GM12878 (cell line): Measurements from ENCODE around the gene RASAL1. TPM values are rescaled to one million over a fixed set of nuclear protein-coding genes. Genes with fewer than 3 reads are reported as not detected.

Source experiments
- CHD1 ChIP-seq: IDR thresholded peaks from 2 replicates; pipeline ENCODE4 v1.6.1; 2012; ENCODE audit warnings: low read depth, low read length, improper control_type of control experiment
- CHD2 ChIP-seq: IDR thresholded peaks from 2 replicates; pipeline ENCODE4 v1.6.1; 2011; ENCODE audit warnings: low read depth, low read length, improper control_type of control experiment, borderline replicate concordance
- KLF5 ChIP-seq: fragments of 450-650 bp; IDR thresholded peaks from 2 replicates; pipeline ENCODE4 v1.6.1; 2014; ENCODE audit warnings: mild to moderate bottlenecking; ENCODE audit not compliant: partially characterized antibody
- NR2C1 ChIP-seq: fragments of 450-650 bp; IDR thresholded peaks from 2 replicates; pipeline ENCODE4 v1.6.1; 2017; ENCODE audit warnings: antibody characterized with exemption, mild to moderate bottlenecking, moderate library complexity
- NR2C2 ChIP-seq: IDR thresholded peaks from 2 replicates; pipeline ENCODE4 v1.6.1; 2011; ENCODE audit warnings: borderline replicate concordance, low read depth; ENCODE audit not compliant: control insufficient read depth, insufficient read length
- STAT3 ChIP-seq: IDR thresholded peaks from 2 replicates; pipeline ENCODE4 v1.6.1; 2011; ENCODE audit warnings: low read depth, low read length, improper control_type of control experiment
- SUZ12 ChIP-seq: fragments of 200-600 bp; sonication (generic); IDR thresholded peaks from one replicate; pipeline ENCODE4 v1.6.1; 2018; ENCODE audit warnings: antibody characterized with exemption, mild to moderate bottlenecking; ENCODE audit not compliant: unreplicated experiment
- YY1 ChIP-seq: IDR thresholded peaks from 2 replicates; pipeline ENCODE4 v1.6.1; 2011; ENCODE audit warnings: low read depth, mild to moderate bottlenecking, low read length
- ZNF274 ChIP-seq: IDR thresholded peaks from one replicate; pipeline ENCODE4 v1.8.0; 2011; ENCODE audit not compliant: insufficient read length, insufficient read depth
- polyA plus RNA-seq, 11 experiments: library from polyadenylated mRNA; depleted of rRNA in 4 of 11; unstranded in 6 of 11; stranded (reverse) in 5 of 11; fragments of >200 nt; fragmentation: Nextera tagmentation in 4 of 11; fragmentation: Illumina TruSeq in 1 of 11; extraction: Ambion mirVana in 4 of 11; extraction: Trizol in 1 of 11; gene quantifications; 1 replicate in 1 of 11; 2 replicates in 10 of 11; pipeline versions ENCODE4 v1.2.1 to v1.2.3, GENCODE V29; 2011 to 2016; ENCODE audit warnings: inconsistent platforms in 2 of 11, missing spikeins in 2 of 11, low read depth in 1 of 11
- total RNA-seq, 4 experiments: library from RNA; depleted of rRNA in 3 of 4; stranded (reverse); fragments of >200 nt in 3 of 4; fragmentation: Illumina TruSeq in 1 of 4; extraction: Trizol in 1 of 4; gene quantifications; 2 replicates each; pipeline versions ENCODE4 v1.2.1 to v1.2.3, GENCODE V29; 2013 to 2021
- TF ChIP-seq, protein P1 (sequence below): IDR thresholded peaks from 2 replicates; pipeline ENCODE4 v1.6.1; 2011; ENCODE audit warnings: low read depth, low read length, improper control_type of control experiment, borderline replicate concordance
- TF ChIP-seq, protein P2 (sequence below): fragments of 150-350 bp; IDR thresholded peaks from 2 replicates; pipeline ENCODE4 v1.6.1; 2016; ENCODE audit warnings: low read depth, low read length
- TF ChIP-seq, protein P3 (sequence below): fragments of 450-650 bp; IDR thresholded peaks from 2 replicates; pipeline ENCODE4 v1.6.1; 2017; ENCODE audit warnings: mild to moderate bottlenecking, low read depth, inconsistent platforms; ENCODE audit not compliant: poor library complexity, severe bottlenecking
- TF ChIP-seq, protein P4 (sequence below): IDR thresholded peaks from 2 replicates; pipeline ENCODE4 v1.6.1; 2012; ENCODE audit warnings: low read depth, low read length, improper control_type of control experiment
- TF ChIP-seq, protein P5 (sequence below): fragments of 450-650 bp; formaldehyde crosslinking; IDR thresholded peaks from 2 replicates; pipeline ENCODE4 v1.5.0; 2022; ENCODE audit warnings: mild to moderate bottlenecking, missing genetic modification characterization
- TF ChIP-seq, protein P6 (sequence below): IDR thresholded peaks from 2 replicates; pipeline ENCODE4 v1.6.1; 2012; ENCODE audit warnings: low read depth, low read length, improper control_type of control experiment

Gene RASAL1
- total and polyA plus RNA-seq, 10 of the 15 experiments (the other 5 are each of a cell fraction or from before 2014, with no cell fraction given): 0.12 to 1.0 (median 0.52) TPM; not detected in 6

DNA sequence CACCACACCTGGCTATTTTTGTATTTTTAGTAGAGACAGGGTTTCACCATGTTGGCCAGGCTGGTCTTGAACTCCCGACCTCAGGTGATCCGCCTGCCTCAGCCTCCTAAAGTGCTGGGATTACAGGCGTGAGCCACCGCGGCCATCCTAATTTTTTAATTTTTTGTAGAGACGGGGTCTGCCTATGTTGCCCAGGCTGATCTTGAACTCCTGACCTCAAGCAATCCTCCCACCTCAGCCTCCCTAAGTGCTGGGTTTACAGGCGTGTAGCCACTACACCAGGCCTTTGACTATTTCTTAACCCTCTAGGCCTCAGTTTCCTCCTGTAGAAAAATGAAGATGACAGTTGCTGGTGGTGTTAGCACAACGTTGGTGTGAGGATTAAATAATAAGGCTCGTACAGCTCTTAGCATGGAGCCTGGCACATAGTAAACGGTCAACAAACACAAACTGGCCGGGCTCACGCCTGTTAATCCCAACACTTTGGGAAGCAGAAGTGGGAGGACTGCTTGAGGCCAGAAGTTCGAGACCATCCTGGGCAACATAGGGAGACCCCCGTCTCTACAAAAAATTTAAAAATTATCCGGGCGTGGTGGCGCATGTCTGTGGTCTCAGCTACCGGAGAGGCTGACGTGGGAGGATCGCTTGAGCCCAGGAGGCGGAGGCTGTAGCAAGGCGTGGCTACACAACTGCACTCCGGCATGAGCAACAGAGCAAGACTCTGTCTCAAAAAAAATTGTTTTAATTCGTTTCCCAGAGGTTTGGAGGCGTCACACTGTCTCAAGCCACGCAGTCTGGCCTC lies 48.7 kb upstream of the RASAL1 start (continued):
- TF ChIP-seq NR2C1 (no peak), SUZ12 (no peak), YY1 (0 out of 2 replicates have a peak, but pooled peaks have one; percentile 13), STAT3 (no peak), NR2C2 (no peak), ZNF274 (no peak), KLF5 (no peak), CHD2 (0 out of 2 replicates have a peak, but pooled peaks have one; percentile 4), CHD1 (no peak)
- TF ChIP-seq, protein P1, sequence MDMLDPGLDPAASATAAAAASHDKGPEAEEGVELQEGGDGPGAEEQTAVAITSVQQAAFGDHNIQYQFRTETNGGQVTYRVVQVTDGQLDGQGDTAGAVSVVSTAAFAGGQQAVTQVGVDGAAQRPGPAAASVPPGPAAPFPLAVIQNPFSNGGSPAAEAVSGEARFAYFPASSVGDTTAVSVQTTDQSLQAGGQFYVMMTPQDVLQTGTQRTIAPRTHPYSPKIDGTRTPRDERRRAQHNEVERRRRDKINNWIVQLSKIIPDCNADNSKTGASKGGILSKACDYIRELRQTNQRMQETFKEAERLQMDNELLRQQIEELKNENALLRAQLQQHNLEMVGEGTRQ: no peak
- TF ChIP-seq, protein P2, sequence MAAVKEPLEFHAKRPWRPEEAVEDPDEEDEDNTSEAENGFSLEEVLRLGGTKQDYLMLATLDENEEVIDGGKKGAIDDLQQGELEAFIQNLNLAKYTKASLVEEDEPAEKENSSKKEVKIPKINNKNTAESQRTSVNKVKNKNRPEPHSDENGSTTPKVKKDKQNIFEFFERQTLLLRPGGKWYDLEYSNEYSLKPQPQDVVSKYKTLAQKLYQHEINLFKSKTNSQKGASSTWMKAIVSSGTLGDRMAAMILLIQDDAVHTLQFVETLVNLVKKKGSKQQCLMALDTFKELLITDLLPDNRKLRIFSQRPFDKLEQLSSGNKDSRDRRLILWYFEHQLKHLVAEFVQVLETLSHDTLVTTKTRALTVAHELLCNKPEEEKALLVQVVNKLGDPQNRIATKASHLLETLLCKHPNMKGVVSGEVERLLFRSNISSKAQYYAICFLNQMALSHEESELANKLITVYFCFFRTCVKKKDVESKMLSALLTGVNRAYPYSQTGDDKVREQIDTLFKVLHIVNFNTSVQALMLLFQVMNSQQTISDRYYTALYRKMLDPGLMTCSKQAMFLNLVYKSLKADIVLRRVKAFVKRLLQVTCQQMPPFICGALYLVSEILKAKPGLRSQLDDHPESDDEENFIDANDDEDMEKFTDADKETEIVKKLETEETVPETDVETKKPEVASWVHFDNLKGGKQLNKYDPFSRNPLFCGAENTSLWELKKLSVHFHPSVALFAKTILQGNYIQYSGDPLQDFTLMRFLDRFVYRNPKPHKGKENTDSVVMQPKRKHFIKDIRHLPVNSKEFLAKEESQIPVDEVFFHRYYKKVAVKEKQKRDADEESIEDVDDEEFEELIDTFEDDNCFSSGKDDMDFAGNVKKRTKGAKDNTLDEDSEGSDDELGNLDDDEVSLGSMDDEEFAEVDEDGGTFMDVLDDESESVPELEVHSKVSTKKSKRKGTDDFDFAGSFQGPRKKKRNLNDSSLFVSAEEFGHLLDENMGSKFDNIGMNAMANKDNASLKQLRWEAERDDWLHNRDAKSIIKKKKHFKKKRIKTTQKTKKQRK: no peak
- TF ChIP-seq, protein P3, sequence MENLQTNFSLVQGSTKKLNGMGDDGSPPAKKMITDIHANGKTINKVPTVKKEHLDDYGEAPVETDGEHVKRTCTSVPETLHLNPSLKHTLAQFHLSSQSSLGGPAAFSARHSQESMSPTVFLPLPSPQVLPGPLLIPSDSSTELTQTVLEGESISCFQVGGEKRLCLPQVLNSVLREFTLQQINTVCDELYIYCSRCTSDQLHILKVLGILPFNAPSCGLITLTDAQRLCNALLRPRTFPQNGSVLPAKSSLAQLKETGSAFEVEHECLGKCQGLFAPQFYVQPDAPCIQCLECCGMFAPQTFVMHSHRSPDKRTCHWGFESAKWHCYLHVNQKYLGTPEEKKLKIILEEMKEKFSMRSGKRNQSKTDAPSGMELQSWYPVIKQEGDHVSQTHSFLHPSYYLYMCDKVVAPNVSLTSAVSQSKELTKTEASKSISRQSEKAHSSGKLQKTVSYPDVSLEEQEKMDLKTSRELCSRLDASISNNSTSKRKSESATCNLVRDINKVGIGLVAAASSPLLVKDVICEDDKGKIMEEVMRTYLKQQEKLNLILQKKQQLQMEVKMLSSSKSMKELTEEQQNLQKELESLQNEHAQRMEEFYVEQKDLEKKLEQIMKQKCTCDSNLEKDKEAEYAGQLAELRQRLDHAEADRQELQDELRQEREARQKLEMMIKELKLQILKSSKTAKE: peak; percentile 59
- TF ChIP-seq, protein P4, sequence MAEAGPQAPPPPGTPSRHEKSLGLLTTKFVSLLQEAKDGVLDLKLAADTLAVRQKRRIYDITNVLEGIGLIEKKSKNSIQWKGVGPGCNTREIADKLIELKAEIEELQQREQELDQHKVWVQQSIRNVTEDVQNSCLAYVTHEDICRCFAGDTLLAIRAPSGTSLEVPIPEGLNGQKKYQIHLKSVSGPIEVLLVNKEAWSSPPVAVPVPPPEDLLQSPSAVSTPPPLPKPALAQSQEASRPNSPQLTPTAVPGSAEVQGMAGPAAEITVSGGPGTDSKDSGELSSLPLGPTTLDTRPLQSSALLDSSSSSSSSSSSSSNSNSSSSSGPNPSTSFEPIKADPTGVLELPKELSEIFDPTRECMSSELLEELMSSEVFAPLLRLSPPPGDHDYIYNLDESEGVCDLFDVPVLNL: no peak
- TF ChIP-seq, protein P5, sequence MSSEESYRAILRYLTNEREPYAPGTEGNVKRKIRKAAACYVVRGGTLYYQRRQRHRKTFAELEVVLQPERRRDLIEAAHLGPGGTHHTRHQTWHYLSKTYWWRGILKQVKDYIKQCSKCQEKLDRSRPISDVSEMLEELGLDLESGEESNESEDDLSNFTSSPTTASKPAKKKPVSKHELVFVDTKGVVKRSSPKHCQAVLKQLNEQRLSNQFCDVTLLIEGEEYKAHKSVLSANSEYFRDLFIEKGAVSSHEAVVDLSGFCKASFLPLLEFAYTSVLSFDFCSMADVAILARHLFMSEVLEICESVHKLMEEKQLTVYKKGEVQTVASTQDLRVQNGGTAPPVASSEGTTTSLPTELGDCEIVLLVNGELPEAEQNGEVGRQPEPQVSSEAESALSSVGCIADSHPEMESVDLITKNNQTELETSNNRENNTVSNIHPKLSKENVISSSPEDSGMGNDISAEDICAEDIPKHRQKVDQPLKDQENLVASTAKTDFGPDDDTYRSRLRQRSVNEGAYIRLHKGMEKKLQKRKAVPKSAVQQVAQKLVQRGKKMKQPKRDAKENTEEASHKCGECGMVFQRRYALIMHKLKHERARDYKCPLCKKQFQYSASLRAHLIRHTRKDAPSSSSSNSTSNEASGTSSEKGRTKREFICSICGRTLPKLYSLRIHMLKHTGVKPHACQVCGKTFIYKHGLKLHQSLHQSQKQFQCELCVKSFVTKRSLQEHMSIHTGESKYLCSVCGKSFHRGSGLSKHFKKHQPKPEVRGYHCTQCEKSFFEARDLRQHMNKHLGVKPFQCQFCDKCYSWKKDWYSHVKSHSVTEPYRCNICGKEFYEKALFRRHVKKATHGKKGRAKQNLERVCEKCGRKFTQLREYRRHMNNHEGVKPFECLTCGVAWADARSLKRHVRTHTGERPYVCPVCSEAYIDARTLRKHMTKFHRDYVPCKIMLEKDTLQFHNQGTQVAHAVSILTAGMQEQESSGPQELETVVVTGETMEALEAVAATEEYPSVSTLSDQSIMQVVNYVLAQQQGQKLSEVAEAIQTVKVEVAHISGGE (CRISPR knock-in tag): no peak
- TF ChIP-seq, protein P6, sequence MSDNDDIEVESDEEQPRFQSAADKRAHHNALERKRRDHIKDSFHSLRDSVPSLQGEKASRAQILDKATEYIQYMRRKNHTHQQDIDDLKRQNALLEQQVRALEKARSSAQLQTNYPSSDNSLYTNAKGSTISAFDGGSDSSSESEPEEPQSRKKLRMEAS: no peak
